ENCODE results near the gene AHDC1. TPM values are rescaled to one million over a fixed set of nuclear protein-coding genes. Genes with fewer than 3 reads are reported as not detected.

AHDC1 gene
- total and polyA plus RNA-seq, 2 experiments from 2014 or later: 3.9 to 5.3 TPM

DNA sequence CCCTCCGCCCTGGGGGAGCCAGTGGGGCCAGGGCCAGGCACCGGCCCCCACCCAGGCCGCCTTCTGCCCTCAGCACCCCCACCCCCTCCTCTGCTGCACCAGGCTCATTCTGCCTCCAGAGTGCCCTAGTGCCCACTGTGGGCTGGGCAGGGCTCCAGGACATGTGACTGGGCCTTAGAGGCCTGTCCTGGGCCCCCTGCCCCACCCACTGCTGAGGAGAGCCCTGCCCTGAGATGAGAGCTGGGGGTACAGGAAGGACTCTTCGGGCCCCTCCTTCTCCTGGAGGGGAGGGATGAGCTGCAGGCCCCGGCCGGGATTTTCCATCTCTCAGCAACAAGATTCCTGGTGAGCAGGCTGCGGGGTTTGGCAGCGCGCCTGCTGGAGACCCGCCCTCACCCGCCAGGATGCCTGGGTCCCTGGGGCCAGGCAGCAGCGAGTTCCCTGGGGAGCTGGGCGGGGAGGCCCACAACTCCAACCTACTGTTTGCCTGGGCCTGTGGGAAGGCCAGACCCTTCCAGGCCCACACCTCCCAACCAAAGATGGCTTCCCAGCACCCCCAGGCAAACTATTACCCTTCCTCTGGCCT is 14.0 kb downstream of the AHDC1 start:
- Histone ChIP-seq H3K27ac (peak overlapping the region; percentile 19), H3K9me3 (ENCODE audit: low read depth) (no peaks in the 10 kb centered on the region), H3K4me1 (ENCODE audit: insufficient read depth) (peaks cover 44% of the 10 kb centered on the region), H2AFZ (no peak overlapping the region), H3K27me3 (replicated peaks; ENCODE audit: insufficient read depth) (no peaks in the 10 kb centered on the region), H3K36me3 (ENCODE audit: low read depth) (no peaks in the 10 kb centered on the region), H3K4me2 (ENCODE audit: unreplicated experiment) (no peak overlapping the region), H3K79me2 (ENCODE audit: insufficient read depth) (peaks cover 99% of the 10 kb centered on the region), H3K9me2 (ENCODE audit: insufficient read depth) (no peaks in the 10 kb centered on the region), H3F3A (ENCODE audit: insufficient read depth) (peaks cover 5% of the 10 kb centered on the region; the same call in 1 of the 2 replicates), H3K9ac (peak overlapping the region; percentile 16; the same call in 1 of the 2 replicates), H4K20me1 (ENCODE audit: insufficient read depth) (no peaks in the 10 kb centered on the region; the same call in 1 of the 2 replicates), H3K4me3 (no peak overlapping the region)
- WGBS, 2 experiments (ENCODE audit: low coverage in 1 of 2, low lambda C conversion rate in 2 of 2, missing lambda C conversion rate in 2 of 2): 33 to 34% methylated on average over 11 to 12 of the region's 13 CpGs
- TF ChIP-seq EZH2 (IDR thresholded peaks at IDR 0.05; ENCODE audit: insufficient read depth, poor library complexity, severe bottlenecking) (no peak), EZH2phosphoT487 (IDR thresholded peaks at IDR 0.05; ENCODE audit: insufficient read depth, low read depth) (no peak)
- no peak for DNase-seq
- in situ Hi-C loops (cut with MboI): no loop called here

- no peaks in the 10 kb centered on the region; the same call in 1 of the 2 replicates for H4K20me1 ChIP-seq (ENCODE audit: insufficient read depth)
- TF ChIP-seq EZH2 (IDR thresholded peaks at IDR 0.05; ENCODE audit: insufficient read depth, poor library complexity, severe bottlenecking) (no peak), EZH2phosphoT487 (IDR thresholded peaks at IDR 0.05; ENCODE audit: insufficient read depth, low read depth) (no peak)
- H3K9ac ChIP-seq: no peak overlapping the region; the same call in 1 of the 2 replicates
- H3K4me2 ChIP-seq (ENCODE audit: unreplicated experiment): no peak overlapping the region
- H3K9me3 ChIP-seq (ENCODE audit: low read depth): no peaks in the 10 kb centered on the region
- no peaks in the 10 kb centered on the region for H3K27me3 ChIP-seq (replicated peaks; ENCODE audit: insufficient read depth)
- 71 to 73% methylated on average over 6 of the region's 6 CpGs for WGBS, 2 experiments (ENCODE audit: low coverage in 1 of 2, low lambda C conversion rate in 2 of 2, missing lambda C conversion rate in 2 of 2)
- H3K27ac ChIP-seq: peak overlapping the region; percentile 33
- H3F3A ChIP-seq (ENCODE audit: insufficient read depth): peaks cover 5% of the 10 kb centered on the region; the same call in 1 of the 2 replicates
- H3K79me2 ChIP-seq (ENCODE audit: insufficient read depth): peaks cover 99% of the 10 kb centered on the region
- in situ Hi-C loops (cut with MboI): no loop called here
- no peaks in the 10 kb centered on the region for H3K36me3 ChIP-seq (ENCODE audit: low read depth)
- H3K4me3 ChIP-seq: no peak overlapping the region
- no peaks in the 10 kb centered on the region for H3K9me2 ChIP-seq (ENCODE audit: insufficient read depth)
- no peak for DNase-seq
- H2AFZ ChIP-seq: no peak overlapping the region
- peaks cover 40% of the 10 kb centered on the region for H3K4me1 ChIP-seq (ENCODE audit: insufficient read depth)
Observed at GRCh38 chr1:27589441-27589840, 14.5 kb downstream of the AHDC1 start.

DNA sequence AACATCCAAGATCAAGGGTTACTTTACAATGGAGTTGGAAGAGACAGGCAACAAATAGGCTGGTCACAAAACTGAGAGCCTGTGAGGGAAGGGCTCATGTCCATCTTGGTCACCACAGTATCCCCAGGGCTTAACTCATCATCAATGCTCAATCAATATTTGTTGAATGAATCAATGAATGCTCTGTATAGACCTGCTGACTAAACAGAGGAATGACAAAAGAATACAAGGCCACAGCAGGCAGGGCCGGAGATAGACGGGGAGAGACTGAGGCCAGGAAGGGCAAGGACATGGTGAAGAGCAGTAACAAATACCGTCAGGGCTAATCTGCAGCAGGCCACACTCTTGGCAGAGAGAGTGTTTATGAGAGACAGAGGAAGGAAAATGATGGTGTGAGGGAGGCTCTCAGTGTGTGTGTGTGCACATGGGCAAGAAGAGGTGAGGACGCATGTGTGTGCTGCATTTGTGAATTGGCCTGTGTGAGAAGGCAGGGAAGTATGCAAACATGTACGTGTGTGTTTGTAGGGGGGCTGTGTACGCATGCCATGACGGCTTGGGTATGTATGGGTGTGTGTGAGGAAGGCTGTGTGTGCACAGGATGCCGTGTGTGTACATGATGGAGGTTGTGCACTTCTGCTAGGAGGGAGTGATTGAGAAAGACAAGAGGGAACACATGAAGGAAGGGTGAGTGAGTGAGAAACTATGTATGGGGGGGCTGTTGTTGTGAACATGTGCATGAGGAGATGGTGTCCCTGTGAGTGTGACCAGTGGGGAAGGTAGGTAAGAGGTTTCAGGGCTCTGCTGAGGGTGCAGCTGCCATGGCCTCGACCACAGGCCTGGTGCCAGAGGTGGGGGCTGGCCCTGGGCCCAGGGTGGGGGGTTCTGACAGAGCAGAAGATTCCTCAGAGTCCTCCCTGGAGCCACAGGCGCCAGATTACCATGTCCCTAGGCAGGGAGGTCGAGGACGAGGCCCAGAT is 15.4 kb downstream of the AHDC1 start:
- H3K4me3 ChIP-seq: no peak overlapping the region
- no peaks in the 10 kb centered on the region for H3K36me3 ChIP-seq (ENCODE audit: low read depth)
- in situ Hi-C loops (cut with MboI): no loop called here
- no peak overlapping the region for H3K4me2 ChIP-seq (ENCODE audit: unreplicated experiment)
- peaks cover 8% of the 10 kb centered on the region; the same call in 1 of the 2 replicates for H4K20me1 ChIP-seq (ENCODE audit: insufficient read depth)
- H3K9ac ChIP-seq: no peak overlapping the region; the same call in 1 of the 2 replicates
- peaks cover 38% of the 10 kb centered on the region for H3K4me1 ChIP-seq (ENCODE audit: insufficient read depth)
- no peaks in the 10 kb centered on the region for H3K9me3 ChIP-seq (ENCODE audit: low read depth)
- no peak overlapping the region for H2AFZ ChIP-seq
- H3K9me2 ChIP-seq (ENCODE audit: insufficient read depth): no peaks in the 10 kb centered on the region
- H3K27me3 ChIP-seq (replicated peaks; ENCODE audit: insufficient read depth): no peaks in the 10 kb centered on the region
- WGBS, 2 experiments (ENCODE audit: low coverage in 1 of 2, low lambda C conversion rate in 2 of 2, missing lambda C conversion rate in 2 of 2): 42 to 55% methylated on average over 10 to 12 of the region's 12 CpGs
- H3K27ac ChIP-seq: peak overlapping the region; percentile 33
- TF ChIP-seq EZH2phosphoT487 (IDR thresholded peaks at IDR 0.05; ENCODE audit: insufficient read depth, low read depth) (no peak), EZH2 (IDR thresholded peaks at IDR 0.05; ENCODE audit: insufficient read depth, poor library complexity, severe bottlenecking) (no peak)
- peak; percentile 75 for DNase-seq
- H3F3A ChIP-seq (ENCODE audit: insufficient read depth): peaks cover 5% of the 10 kb centered on the region; the same call in 1 of the 2 replicates
- H3K79me2 ChIP-seq (ENCODE audit: insufficient read depth): peaks cover 99% of the 10 kb centered on the region

DNA sequence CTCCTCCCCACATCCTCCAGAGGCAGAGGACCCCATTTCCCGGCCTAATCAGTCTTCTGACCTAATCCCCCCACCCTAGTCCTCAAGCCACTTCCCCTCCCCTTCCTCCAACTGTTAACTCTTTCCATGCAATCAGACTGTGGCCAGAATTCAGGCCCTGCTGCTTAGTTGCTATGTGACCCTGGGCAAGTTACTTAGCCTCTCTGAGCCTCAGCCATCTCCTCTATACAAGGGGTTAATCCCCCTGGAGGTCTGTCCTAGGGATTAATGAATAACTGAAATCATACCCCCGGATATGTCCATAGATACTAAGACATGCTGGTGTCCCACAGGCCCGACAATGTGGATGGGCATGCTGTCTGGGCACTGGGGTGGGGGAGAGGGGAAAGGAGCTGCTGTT is 18.3 kb downstream of the AHDC1 start:
- Histone ChIP-seq H3K79me2 (ENCODE audit: insufficient read depth) (peaks cover 100% of the 10 kb centered on the region), H3K9me3 (ENCODE audit: low read depth) (no peaks in the 10 kb centered on the region), H3K4me1 (ENCODE audit: insufficient read depth) (peaks cover 36% of the 10 kb centered on the region), H3K36me3 (ENCODE audit: low read depth) (no peaks in the 10 kb centered on the region), H3K9me2 (ENCODE audit: insufficient read depth) (no peaks in the 10 kb centered on the region), H3K4me3 (no peak overlapping the region), H2AFZ (no peak overlapping the region), H3K4me2 (ENCODE audit: unreplicated experiment) (no peak overlapping the region), H3K9ac (no peak overlapping the region), H4K20me1 (ENCODE audit: insufficient read depth) (peaks cover 18% of the 10 kb centered on the region; the same call in 1 of the 2 replicates), H3F3A (ENCODE audit: insufficient read depth) (peaks cover 5% of the 10 kb centered on the region; the same call in 1 of the 2 replicates), H3K27ac (no peak overlapping the region), H3K27me3 (replicated peaks; ENCODE audit: insufficient read depth) (no peaks in the 10 kb centered on the region)
- in situ Hi-C loops (cut with MboI): no loop called here
- 95 to 96% methylated on average over 3 of the region's 3 CpGs for WGBS, 2 experiments (ENCODE audit: low coverage in 1 of 2, low lambda C conversion rate in 2 of 2, missing lambda C conversion rate in 2 of 2)
- TF ChIP-seq EZH2phosphoT487 (IDR thresholded peaks at IDR 0.05; ENCODE audit: insufficient read depth, low read depth) (no peak), EZH2 (IDR thresholded peaks at IDR 0.05; ENCODE audit: insufficient read depth, poor library complexity, severe bottlenecking) (no peak)
- no peak for DNase-seq
